HG02763 (cell line): ENCODE measurements around the gene PAX6.

ENCODE experiments used
- ATAC-seq: cut with Tn5 transposase; IDR thresholded peaks from one replicate; pipeline ENCODE4 v1.9.1; 2021; ENCODE audit warnings: mild to moderate bottlenecking, moderate library complexity; ENCODE audit not compliant: unreplicated experiment

PAX6 gene

DNA sequence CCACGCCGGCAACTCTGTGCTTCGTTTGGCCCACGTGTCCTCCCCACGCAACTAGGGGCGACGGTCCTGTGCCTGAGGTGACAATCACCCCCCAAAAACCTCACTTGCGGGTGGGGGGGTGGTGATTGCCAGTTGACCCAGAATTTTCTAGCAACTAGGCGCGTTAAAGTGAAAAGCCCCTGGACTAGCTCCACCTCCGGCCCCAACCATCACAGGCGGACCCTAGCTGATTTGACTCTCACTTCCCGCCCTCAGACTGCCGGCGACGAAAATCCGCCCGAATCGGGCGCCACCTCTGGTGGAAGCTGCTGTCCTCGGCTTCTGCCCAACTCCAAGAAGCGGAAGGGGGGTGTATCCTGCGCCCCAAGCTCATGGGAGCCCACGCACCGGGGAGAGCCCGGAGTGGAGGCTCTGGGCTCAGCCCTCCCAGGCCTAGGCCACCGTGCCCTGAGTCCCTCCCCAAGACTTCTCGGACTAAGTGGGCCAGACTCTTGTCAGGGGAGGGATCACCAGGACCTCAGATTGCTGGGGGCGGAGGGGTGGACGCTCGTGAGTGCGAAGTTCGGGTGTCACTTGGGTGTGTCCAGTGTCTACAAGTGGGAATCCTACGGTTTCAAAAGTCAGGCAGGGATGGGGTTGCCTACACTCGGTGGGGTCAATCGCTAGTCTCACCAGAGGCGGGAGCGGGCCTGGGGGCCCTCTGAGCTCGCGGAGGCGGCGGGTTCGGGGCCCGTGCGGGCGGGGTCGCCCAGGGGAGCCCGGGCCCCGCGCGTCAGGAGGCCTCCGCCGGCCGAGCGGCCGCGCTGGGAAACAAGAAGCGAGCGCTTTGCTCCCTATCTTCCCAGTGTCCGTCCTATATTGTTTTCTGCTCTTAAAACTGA is 12.3 kb downstream of the PAX6 start:
- ATAC-seq = no peak

GRCh38 chr11:31798057-31798553 is 13.0 kb downstream of the PAX6 start:
- ATAC-seq = no peak

DNA sequence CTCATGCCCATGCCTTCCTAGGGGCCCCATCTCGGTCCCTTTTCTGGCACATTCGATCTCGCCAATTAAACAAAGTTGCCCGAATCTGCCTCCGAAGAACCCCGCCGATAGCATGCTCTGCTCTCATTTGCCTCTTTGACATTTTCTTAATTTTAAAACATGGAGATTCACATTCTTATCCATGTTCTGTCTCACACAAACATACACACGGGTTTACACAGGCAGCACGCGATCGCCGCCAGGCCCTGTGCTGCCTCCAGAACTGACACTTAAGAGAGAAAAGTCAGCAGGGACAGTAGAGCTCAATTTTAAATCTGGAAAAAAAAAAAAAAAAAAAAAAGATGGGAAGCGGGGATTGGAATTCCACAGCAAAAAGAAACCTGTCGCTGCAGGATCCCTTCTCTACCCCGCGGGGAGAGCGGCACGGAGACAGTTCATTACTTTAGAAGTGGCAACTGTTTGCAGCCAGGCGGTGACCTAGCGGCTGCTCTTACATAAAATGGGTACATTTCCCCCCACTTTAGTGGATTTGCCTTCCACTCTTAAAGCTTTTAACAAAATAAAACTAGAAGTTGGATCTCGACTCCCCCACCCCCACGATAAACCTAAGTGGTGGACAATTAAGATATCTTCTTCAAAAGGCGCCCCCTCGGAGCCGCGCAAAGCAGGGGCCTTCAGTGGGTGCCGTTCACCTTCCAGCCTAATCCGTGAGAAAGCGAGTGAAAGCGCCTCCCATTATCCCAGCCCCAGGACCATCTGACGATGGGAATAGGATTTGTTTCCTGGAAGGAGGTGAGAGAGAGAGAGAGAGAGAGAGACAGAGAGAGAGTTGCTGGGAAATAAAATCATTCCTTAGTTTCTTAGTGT is 13.7 kb downstream of the PAX6 start:
- ATAC-seq = no peak

- ATAC-seq = no peak
Measured at GRCh38 chr11:31796499-31797189, 14.5 kb downstream of the PAX6 start.

GRCh38 chr11:31795706-31796498 is 15.2 kb downstream of the PAX6 start:
- ATAC-seq = no peak

- ATAC-seq = no peak
Measured at GRCh38 chr11:31794548-31794947, 16.6 kb downstream of the PAX6 start.

DNA sequence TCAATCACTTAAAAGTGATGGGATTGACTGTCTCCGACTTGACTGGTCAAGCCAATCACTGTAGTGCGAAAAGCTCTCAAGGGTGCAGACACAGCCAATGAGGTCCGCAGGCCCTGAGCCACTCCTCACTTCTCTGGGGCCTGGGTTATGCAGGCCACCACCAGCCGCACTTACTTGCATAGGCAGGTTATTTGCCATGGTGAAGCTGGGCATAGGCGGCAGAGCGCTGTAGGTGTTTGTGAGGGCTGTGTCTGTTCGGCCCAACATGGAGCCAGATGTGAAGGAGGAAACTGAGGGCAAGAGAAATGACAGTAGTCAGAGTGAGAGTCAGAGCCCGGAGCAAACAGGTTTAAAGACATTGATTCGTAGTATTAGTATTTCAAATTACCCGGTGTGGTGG is 17.9 kb downstream of the PAX6 start:
- ATAC-seq = no peak

GRCh38 chr11:31792456-31792855 is 18.7 kb downstream of the PAX6 start:
- ATAC-seq = no peak

- no peak for ATAC-seq
Measured at GRCh38 chr11:31792036-31792435, 19.1 kb downstream of the PAX6 start.

DNA sequence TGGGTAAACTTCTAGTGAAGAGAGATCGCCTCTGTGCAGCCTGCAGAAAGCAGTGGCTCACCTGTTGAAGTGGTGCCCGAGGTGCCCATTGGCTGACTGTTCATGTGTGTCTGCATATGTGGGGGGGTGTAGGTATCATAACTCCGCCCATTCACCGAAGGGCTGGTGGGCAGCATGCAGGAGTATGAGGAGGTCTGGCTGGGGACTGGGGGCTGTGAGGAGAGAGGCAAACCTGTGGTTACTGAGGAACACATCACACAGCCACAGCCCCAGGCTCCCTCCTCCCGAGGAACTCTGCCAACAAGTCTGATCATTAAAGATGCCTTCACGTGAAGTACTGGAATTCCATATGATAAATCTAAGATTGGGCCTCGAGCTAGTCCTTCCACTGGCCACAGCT is 20.5 kb downstream of the PAX6 start:
- ATAC-seq = no peak

GRCh38 chr11:31788085-31788484 is 23.0 kb downstream of the PAX6 start:
- no peak for ATAC-seq

GRCh38 chr11:31786996-31787685 is 24.0 kb downstream of the PAX6 start:
- no peak for ATAC-seq

GRCh38 chr11:31784611-31785010 is 26.5 kb downstream of the PAX6 start:
- ATAC-seq = no peak

- no peak for ATAC-seq
Measured at GRCh38 chr11:31783252-31783651, 27.9 kb downstream of the PAX6 start.

DNA sequence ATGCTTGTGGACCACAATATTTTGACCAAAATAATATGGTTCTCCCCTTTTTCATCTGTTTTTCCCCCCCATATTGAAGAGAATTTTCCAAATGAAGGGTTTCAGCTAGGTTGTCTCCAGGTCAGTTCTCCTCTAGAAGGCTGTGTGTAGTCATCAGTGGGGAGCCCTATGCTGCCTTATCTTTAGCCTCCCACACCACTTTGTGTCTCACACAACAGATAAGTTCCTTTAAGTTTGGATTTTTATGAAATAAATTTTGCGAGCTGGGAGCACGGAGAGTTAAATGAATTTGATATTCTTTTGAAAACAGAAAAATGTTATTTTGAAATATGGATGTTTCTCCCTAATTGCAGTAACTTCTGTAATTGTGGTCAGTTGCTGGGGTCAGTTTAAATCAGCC is 28.9 kb downstream of the PAX6 start:
- ATAC-seq = no peak

- ATAC-seq = no peak
Measured at GRCh38 chr11:31780480-31780971, 30.6 kb downstream of the PAX6 start.

- ATAC-seq = no peak
Measured at GRCh38 chr11:31780078-31780477, 31.0 kb downstream of the PAX6 start.

- ATAC-seq = no peak
Measured at GRCh38 chr11:31779374-31779791, 31.7 kb downstream of the PAX6 start.

DNA sequence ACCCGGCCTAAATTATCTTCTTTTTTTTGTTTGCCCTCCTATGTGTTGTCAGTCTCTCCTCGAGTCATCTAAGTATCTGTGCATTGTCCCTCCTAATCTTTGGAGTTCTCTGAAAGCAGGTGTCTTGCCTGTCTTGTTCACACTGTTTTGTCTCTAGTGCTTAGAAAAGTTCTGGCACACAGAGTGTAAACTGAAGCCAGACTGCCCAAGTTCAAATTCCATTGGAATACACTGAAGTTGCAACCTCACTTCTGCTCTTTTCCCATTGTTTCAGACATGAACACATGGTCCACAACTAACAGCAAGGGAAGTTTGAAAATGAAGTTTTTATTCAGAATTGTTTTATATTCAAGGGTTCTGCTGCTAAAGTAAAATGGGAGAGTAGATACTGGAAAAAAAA is 38.7 kb downstream of the PAX6 start:
- no peak for ATAC-seq
